ENCODE data around the gene SCUBE1.

DNA sequence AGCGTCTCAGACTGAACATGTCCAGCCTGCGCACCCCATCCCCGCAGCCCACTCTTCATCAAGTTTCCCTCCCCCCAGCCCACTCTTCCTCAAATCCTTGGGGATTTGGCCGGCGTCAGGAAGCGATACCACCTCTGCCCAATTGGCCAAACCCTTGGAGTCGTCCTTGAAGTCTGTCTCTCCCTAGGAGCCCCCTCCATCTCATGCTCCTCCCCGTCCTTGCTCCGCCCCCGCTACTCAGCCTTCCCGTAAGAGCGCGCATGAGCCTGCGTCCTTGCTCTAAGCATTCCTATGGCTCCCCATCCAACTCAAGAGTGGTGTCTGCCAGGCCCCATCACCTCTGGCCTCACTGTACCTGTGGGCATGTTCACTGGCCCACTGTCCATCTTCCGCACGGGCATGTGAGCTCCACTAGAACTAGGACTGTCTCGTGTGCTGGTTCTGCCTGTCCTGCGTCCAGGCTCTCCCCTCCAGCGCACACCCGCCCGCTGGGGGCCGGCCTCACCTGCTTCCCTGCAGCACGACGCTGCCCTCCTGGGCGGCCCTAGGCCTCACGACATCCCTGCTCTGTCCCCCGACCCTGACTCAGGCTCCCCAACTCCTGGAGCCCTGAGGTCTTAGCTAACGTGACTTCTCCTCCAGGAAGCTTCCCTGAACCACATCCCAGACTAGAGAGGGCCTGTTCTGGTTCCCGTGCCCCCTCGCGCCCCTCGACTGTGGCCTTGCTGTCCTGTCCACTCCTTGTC, 125.7 kb downstream of the SCUBE1 start:
- TF ChIP-seq GATA2 (IDR thresholded peaks at IDR 0.05; ENCODE audit: low read depth, low read length), result no peak
- no peak for TF ChIP-seq GATA3 (IDR thresholded peaks at IDR 0.05; ENCODE audit: low read depth, low read length)
